GM12878 (cell line): ENCODE results near the gene SLC19A1.

Source experiments
- CTCF ChIP-seq, 3 experiments: IDR thresholded peaks in 2 of 3; conservative IDR thresholded peaks in 1 of 3; 2 replicates each; pipeline ENCODE4 v1.5.1; 2011; ENCODE audit warnings: low read depth in 3 of 3, low read length in 3 of 3, mild to moderate bottlenecking in 3 of 3, control low read depth in 2 of 3, moderate library complexity in 2 of 3, inconsistent platforms in 1 of 3, mixed read lengths in 1 of 3; ENCODE audit not compliant: control insufficient read depth in 2 of 3, insufficient read depth in 1 of 3; ENCODE audit errors: extremely low read depth in 1 of 3
- ETV6 ChIP-seq, 2 experiments: fragments of 450-650 bp in 1 of 2; IDR thresholded peaks in 1 of 2; conservative IDR thresholded peaks in 1 of 2; 2 replicates each; pipeline ENCODE4 v1.6.1; 2014; ENCODE audit warnings: antibody characterized with exemption in 1 of 2, borderline replicate concordance in 1 of 2, low read depth in 1 of 2, mild to moderate bottlenecking in 1 of 2, moderate library complexity in 1 of 2
- FOS ChIP-seq: IDR thresholded peaks from 3 replicates; pipeline ENCODE4 v1.6.1; 2011; ENCODE audit warnings: borderline replicate concordance; ENCODE audit not compliant: insufficient read length; ENCODE audit errors: extremely low read depth
- MXI1 ChIP-seq: fragments of 150-350 bp; IDR thresholded peaks from 2 replicates; pipeline ENCODE4 v1.6.1; 2011; ENCODE audit warnings: low read depth, mild to moderate bottlenecking, inconsistent platforms, low read length, improper control_type of control experiment

- TF ChIP-seq CTCF (IDR thresholded peaks at IDR 0.05 in 2 of 3, conservative IDR thresholded peaks at IDR 0.05 in 1 of 3; ENCODE audit: control insufficient read depth in 2 of 3, extremely low read depth in 1 of 3, insufficient read depth in 1 of 3, low read depth in 3 of 3, low read length in 3 of 3) (no peak), MXI1 (no peak), ETV6 (conservative IDR thresholded peaks at IDR 0.05 in 1 of 2, IDR thresholded peaks at IDR 0.05 in 1 of 2; ENCODE audit: borderline replicate concordance in 1 of 2, low read depth in 1 of 2) (no peak), FOS (no peak)
These were observed 40.3 kb downstream of the SLC19A1 start for GRCh38 chr21:45502006-45502345.
